Limb (tissue), 2 donors: ENCODE data around the gene SPRYD3.
"Not testable (repeated sequence)": the region's sequence is repeated elsewhere in the genome, so short reads cannot be mapped to it uniquely, and the experiment has no call there.

ENCODE experiments used
- DNase-seq, 2 donors: peaks; one replicate each; pipeline ENCODE4 v3.0.0-alpha.2; 2016; ENCODE audit errors: extremely low spot score in 2 of 2

Gene SPRYD3, protein sequence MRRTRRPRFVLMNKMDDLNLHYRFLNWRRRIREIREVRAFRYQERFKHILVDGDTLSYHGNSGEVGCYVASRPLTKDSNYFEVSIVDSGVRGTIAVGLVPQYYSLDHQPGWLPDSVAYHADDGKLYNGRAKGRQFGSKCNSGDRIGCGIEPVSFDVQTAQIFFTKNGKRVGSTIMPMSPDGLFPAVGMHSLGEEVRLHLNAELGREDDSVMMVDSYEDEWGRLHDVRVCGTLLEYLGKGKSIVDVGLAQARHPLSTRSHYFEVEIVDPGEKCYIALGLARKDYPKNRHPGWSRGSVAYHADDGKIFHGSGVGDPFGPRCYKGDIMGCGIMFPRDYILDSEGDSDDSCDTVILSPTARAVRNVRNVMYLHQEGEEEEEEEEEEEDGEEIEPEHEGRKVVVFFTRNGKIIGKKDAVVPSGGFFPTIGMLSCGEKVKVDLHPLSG

DNA sequence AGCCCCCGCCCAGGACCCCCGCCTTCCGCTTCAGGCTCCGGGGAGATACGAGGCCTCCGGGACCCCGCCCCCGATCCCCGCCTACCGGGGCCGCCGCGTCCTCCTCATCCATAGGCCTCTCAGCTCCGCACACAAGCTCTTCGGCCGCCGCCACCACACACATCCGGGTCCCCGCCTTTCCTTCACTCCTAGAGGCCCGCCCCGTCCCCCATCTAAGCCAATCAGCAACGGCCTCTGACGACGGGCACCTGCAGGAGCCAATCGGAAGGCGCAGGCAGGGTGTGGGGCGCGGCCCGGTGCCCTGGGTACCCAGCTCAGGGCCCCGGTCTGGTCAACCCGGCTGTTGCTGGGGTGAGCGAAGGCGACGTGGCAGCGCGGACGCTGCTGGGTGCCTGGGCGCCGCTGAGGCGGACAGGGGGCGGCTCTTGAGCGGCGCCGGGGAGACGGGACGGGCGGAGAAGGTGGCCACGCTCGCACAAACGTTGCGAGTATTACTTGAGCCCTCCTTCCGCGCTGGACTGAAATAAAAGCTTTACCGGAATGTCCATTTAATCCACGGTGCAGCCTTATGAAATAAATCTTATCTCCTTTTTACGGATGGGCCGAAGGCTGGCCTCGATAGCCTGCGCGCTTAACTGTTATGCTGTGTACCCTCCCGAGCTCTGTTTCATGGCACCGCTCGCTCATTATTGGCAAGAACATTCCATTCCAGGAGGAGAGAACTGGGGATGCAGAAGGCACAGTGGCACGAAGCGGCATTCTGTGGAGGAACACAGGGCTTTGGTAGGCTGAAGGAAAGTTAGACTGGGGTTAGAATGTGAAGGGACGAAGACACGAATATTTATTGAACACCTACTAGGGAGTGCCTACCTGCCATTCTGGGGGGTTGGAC is at the start of gene SPRYD3:
Gene SPRYD3, minus strand, starts transcription at position 165 of the 892 bp plus-strand sequence. Its CDS starts 57 bp downstream, at position 108.
- peak; percentile 97 to 99 for DNase-seq

DNA sequence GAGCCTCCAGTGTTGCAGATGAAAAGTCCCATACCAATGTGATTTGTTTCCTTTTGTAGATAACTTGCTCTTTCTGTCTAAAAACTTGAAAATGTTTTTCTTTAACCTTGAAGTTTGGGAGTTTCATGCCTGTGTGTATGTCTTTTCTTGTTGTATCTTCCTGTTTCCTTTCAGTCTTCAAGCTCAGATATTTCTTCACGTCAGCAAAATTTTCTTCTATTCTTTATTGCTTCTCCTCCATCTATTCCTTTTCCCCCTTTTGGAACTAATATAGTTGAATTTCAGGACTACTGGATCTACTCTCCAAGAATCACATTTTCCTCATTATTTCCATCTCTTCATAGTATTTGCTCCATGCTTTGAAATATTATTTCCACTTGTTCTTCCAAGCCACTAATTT is 48.0 kb upstream of the SPRYD3 start:
- no peak for DNase-seq

DNA sequence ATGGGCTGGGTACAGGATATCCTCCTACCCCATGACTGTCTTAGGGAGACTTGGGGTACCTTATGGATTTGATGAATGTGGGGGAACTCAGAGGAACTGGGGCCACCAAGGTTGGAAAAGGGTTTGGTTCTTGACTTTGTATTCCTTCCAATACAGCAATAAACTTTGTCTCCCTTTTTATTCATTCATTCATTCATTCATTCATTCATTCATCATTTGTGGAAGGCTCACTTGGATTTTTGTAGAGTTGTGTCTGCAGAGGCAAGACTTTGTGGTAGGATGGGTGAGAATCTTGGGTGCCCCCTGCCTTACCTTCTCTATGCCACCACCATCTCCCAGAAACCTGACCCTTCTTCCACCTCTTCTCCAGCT is 45.1 kb upstream of the SPRYD3 start:
- no peak for DNase-seq

DNA sequence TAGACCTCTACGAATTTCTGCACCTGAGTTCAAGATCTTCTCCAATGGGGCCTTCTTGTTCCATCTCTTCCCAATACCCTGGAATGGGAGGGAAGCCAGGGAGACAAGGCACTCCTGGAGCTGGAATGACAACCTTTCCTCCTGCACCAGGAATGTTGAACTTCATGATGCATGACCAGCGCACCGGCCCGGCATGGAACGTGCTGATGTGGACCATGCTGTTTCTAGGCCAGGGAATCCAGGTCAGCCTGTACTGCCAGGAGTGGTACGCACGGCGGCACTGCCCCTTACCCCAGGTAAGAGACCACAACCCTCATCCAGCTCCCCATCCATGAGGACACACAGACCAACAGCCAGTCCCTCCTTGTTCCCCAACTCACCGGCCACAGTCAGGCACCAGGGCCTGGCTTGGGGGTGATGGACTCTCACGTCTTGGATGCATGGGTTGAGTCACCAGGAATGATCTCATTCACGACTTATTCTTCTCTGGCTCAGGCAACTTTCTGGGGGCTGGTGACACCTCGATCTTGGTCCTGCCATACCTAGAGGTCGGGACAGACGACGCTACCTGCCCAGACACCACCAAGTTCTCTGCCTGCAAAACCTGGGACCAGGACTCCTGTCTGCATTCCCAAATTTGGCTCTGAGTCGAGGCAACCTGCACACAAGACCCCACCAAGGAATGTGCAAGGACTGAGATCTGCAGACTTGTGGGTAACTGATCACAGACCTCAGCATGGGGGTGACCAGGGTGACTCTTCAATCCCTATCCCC is 44.6 kb upstream of the SPRYD3 start:
- DNase-seq, result no peak

DNA sequence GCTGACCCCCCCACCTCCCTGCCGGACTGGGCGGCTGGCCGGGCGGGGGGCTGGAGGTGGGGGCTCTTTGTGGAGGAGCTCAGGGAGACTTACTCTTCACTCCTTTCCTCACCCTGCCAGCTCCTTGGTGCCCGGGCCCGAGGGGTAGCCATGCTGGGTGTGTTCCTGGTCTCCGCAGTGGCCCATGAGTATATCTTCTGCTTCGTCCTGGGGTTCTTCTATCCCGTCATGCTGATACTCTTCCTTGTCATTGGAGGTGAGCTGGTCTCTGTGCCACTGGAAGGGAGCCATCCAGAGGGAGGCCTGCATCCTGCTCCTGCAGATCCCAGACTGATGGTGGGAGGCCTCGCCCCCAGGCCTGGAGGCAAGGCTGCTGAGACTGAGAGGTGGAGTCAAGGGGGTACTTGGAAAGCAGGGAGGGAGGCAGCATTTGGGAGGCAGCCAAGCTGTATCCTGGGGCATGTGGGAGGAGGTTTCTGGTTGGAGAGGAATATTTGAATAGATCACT is 43.8 kb upstream of the SPRYD3 start:
- no peak for DNase-seq

DNA sequence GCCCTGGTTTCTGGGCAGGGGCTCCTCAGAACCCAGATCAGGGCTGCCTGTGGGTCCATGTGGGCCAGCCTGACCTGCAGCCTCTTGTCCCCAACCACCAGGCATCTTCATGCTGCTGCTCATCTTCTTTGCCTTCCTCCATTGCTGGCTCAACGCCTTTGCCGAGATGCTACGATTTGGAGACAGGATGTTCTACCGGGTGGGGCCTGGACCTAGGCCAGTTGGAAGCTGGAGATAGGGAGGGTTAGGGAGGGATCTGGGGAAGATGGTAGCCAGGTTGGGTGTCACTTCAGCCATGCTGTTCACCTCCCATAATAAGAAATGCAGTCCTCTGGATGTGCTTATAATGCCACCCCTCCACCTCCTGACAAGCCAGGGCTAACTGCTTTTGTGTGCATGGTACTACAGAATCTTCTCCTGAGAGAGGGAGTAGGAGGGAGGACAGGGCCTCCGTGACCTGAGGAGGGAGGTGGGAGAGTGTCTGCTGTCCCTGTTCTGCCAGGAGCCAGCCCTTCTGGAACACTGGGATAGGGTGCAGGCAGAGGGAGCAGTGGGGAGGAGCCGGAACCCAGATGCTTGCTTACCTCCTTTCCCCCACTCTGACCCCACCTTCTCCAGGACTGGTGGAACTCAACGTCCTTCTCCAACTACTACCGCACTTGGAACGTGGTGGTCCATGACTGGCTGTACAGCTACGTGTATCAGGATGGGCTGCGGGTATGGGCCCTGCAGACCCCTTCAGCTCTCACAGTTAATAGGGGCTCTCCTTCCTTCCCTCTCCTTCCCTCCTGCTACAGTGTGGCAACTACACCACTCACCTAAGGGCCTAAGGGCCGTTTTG is 41.7 kb upstream of the SPRYD3 start:
- DNase-seq, result no peak

DNA sequence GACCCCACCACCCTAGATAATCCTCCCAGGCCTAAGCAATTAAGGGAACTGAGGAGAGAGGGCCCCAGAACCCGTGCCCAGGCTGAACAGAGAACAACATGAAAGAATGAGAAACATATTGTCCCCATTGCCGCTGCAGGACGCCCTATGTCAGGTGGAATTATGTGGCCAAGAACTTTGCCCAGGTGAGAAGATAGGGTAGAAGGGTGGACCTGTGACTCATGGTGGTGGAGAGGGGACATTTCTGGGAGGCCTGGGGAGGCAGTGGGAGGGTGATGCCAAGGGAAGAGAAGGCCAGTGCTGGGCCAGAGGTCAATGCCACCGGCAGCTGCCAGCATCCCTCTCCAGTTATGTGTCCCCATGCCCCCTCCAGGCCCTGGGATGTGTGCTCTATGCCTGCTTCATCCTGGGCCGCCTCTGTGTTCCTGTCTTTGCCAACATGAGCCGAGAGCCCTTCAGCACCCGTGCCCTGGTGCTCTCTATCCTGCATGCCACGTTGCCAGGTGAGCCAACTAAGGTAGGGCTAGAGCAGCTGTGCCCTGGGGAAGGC is 39.6 kb upstream of the SPRYD3 start:
- DNase-seq, result no peak

DNA sequence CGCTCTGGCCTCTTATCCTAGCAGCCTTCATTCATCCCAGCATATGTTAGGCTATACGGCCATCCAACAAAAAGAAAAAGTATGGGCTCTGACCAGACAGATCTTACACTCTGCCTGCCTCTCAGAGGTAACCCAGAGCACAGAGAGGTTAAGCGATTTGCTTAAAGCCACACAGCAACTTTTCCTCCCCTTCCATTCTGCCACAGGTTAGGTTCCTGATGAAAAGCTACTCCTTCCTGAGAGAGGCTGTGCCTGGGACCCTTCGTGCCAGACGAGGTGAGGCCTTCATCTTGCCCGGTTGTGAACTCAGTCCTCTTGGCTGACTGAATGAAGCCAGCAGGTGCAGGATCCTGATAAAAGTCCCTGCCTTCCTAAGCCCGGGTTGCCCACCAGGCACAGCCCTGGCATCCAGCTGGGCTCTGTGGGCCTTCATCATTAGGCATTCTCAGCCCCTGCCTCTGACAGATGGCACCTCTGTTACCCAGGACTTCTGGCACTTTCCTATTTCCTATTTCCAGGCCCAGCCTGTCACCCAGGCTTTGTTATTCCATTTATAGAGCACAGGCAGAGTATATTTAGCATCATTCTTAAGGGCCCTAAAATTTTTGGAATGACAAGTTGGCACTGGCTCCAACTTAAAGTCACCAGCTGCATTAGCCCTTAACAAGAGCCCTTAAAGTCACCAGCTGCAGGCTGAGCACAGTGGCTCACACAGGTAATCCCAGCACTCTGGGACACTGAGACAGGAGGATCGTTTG is 36.9 kb upstream of the SPRYD3 start:
- no peak for DNase-seq

DNA sequence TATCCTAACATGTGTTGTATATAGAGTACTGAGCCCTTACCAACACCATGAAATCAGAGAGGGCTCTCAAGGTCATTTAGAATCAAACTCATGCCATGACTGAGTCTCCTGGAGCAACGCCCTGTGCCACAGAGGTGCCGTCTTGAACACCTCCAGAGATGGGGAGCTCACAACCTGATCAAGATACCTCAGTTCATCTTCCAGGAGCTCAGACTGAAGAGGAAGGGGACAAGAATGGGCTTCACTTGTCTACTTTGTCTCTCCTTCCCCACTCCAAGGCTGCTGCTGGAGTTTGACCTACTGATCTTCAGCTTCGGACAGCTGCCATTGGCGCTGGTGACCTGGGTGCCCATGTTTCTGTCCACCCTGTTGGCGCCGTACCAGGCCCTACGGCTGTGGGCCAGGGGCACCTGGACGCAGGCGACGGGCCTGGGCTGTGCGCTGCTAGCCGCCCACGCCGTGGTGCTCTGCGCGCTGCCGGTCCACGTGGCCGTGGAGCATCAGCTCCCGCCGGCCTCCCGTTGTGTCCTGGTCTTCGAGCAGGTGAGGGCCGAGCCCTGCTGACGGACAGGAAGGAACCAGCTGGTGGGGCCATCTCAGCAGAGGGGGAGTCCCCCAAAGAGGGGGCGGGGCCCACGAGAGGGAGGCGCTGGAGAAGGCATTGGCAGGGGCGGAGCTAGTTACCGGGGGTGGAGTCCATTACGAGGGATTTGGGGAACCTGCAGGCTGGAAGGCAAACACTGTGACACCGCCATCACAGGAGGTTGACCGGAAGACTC is 36.1 kb upstream of the SPRYD3 start:
- DNase-seq, result no peak

DNA sequence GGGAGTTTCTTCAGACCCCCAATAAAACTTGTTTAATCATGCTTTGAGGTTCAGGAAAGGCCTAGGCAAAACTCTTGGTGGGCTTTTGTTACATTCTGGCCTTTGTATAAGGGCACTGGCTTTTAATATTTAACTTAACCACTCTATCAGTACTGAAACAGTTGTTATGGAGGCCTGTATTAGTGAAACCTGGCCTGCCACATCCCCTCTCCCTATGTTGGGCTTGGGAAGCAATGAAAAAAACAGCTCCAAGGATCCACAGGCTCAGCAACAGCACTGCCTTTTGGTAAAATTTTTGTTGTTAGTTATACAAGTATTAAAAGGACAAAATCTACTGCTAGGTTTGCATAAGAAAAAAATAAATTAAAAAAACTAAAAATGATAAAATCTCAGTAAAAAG is 34.8 kb upstream of the SPRYD3 start:
- no peak for DNase-seq

DNA sequence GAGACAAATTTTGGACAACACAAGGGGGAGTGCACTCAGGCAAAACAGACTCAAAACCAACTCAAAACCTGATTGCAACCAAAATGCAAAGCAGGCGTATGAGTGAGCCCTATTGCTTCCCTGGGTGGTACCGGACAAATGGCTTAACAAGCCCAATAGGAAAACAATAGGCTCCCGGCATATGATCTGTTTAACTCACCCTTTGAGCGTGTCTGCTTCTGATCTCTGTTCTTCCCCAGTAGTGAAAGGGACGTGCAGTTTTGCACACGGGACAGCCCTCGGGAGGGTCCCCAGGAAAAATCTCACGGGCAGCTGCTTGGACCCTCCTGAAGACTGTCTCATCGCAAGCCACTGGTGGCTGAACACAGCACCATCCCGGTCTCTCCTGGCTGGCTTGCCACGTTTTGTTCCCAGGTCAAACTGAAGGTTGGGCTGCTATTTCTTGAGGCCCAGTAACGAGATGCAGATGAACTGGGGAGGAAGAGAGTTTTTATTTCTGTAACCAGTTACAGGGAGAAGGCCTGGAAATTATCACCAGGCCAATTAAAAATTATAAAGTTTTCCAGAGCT is 34.0 kb upstream of the SPRYD3 start:
- DNase-seq, result no peak

DNA sequence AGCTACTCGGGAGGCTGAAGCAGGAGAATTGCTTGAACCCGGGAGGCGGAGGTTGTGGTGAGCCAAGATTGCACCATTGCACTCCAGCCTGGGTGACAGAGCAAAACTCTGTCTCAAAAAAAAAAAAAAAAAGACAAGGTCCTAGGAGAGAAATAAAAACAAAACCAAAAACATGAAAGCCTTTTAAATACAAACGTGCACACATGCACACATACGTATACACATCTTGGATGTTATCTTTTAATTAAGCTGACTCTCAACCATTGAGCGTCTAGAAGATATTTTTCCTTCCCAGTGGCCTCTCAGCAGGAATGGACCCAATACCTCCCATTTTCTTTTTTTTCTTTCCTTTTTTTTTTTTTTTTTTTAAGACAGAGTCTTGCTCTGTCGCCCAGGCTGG is 33.2 kb upstream of the SPRYD3 start:
- not testable (repeated sequence) for DNase-seq

DNA sequence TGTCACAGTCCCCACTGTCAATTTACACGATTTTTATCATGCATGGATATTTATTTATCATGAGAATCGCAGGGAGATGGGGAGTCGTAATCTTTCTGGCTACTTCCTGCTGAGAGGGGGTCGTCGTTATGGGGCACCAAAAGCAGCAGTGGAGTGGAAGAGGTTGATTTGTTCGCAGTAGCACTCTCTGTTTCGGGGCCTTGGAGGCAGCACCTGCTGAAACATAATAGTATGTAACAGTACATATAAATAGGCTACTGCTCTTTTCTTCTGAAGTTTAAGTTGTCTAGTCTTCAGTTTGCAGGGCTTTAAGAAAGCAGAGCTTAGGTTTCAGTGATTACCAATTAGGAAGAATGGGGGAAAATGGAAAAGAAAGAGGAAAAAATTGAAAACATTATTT is 27.9 kb upstream of the SPRYD3 start:
- DNase-seq, result no peak

DNA sequence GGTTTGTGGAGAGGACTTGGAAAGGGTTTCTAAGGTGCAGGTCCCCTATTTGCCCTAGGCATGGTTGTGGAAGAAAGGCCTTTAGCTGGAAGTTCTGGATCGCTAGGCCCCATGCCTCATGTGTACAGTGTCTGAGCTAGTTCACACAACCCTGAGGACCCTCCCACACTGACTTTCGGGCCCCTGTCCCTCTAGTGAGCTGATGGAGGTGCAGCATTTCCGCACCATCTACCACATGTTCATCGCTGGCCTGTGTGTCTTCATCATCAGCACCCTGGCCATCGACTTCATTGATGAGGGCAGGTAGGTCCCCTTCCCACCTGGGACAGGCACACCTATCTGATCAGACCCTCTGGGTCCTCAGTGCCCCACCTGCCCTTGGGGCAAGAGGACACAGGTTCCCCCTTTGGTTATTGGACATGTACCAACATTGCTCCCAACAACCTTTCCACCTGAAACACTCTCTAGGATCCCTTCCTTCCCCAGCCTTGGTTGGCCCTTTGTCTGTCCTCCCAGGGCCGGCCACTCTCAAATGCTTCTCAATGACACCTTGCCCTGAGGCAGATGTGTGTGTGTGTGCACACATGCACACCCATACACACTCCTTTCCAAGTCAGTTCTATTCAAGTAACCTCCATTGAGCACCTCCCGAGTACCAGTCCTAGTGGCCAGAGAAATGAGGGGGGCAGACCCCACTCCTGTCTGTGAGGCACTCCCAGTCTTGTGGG is 26.7 kb upstream of the SPRYD3 start:
- DNase-seq, result no peak

DNA sequence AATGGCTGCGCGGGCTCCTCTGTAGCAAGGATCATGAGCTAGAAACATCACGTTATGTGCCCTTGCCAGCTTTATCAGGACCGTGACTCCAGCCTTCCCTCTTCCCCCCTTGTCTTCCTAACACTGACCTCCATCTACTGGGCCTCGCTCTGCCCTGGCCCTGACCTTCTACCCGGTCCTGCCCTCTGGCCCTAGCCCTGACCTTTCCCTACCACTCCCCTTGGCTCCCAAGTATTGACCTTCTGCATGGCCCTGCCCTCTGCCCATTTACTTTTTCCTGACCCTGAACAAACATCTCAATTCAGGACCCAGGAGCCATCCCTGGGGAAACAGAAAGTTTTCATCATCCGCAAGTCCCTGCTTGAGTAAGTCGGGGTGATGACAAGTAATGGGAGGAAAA is 26.1 kb upstream of the SPRYD3 start:
- no peak for DNase-seq

DNA sequence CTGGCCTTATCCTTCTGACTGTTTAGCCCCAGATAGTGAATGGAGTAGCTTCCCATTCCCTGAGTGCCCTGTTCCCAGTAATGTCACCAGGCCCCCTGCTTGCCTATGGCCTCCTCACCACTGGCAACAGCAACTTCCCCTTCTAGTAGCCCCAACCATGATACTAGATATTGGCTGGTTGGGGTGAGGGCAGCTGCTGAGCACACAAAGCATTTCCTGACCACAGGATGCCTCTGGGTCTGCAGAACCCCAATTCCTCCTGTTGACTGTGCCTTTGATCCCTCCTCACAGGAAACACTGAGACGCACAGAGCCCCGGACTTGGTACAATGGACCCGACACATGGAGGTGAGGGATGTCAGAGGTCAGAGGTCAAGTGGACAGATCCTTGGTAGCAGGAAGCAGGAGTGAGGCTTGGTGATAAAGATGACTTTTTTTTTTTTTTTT is 24.7 kb upstream of the SPRYD3 start:
- DNase-seq, result no peak

DNA sequence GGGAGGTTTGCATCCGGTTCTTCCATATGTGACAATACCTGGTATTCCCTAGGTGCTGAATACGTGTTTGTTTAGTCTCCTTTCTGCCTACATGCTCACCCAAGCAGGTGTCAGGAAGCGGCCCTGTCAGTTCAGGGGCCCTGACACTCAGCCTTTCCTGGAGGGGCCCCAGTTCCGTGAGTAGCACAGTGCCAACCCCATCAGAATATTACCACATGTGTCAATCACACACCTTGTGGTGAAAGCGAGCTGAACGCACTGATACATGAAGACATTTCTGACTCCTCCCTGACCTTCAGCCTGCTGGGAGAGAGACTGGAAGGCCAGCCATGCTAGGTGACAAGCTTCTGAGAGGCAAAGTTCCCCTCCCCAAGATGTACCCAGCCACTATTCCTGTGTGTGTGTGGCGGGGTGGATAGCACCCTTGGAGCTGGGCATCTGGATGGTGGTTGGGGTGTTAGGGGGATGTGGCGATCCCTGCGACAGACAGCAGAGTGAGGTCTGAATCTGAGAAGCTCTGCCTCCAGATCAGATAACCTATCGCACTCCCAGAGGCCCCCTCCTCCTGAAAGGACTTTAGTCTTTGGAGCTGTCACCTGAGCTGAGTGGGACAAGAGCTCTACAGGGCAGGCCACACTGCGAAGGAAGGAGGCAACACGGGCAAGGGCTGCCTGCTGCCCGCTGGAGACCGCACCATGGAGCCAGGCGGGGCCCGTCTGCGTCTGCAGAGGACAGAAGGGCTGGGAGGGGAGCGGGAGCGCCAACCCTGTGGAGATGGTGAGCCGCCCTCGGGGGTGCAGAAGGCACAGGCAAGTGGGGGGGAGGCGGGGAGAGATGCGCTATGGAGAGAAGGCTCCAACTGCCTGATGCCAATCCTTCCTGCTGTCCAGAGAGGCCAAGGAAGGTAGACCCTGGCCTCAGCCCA is 24.0 kb upstream of the SPRYD3 start, which contains the start of gene SOAT2:
Gene SOAT2, plus strand, starts transcription at position 604 of the 925 bp plus-strand sequence. Its CDS starts 92 bp downstream, at position 696.
- no peak for DNase-seq
